Vagina (tissue), 2 donors: ENCODE data around the gene CHD1. TPM values are rescaled to one million over a fixed set of nuclear protein-coding genes. Genes with fewer than 3 reads are reported as not detected.

Source experiments
- DNase-seq, 2 donors: peaks; one replicate each; pipeline ENCODE4 v3.0.0-alpha.2; 2017; ENCODE audit errors: extremely low spot score in 2 of 2
- H3K27ac ChIP-seq: fragments of 200-600 bp; sonication (generic); one replicate; pipeline ENCODE4 v1.5.1; 2019
- H3K27me3 ChIP-seq: fragments of 200-600 bp; sonication (generic); one replicate; pipeline ENCODE4 v1.5.1; 2019
- H3K36me3 ChIP-seq, 2 donors: fragments of 200-600 bp; sonication (generic); one replicate each; pipeline ENCODE4 v1.5.1; 2017 to 2019
- H3K4me1 ChIP-seq: fragments of 200-600 bp; sonication (generic); one replicate; pipeline ENCODE4 v1.5.1; 2019
- H3K4me3 ChIP-seq, 2 donors: fragments of 200-600 bp; sonication (generic); 1 replicate in 1 of 2; 2 replicates in 1 of 2; pipeline ENCODE4 v1.5.1; 2016 to 2019
- H3K9me3 ChIP-seq: fragments of 200-600 bp; sonication (generic); one replicate; pipeline ENCODE4 v1.5.1; 2019
- POLR2A ChIP-seq, 2 donors: fragments of 450-650 bp; IDR thresholded peaks; one replicate each; pipeline ENCODE4 v1.6.1; 2017; ENCODE audit warnings: antibody characterized with exemption in 2 of 2, mild to moderate bottlenecking in 2 of 2, moderate library complexity in 2 of 2
- POLR2AphosphoS5 ChIP-seq, 2 donors: sonication (generic); formaldehyde crosslinking; IDR thresholded peaks; one replicate each; pipeline ENCODE4 v1.9.0; 2017; ENCODE audit warnings: antibody characterized with exemption in 2 of 2, mild to moderate bottlenecking in 2 of 2, low read depth in 1 of 2; ENCODE audit not compliant: insufficient read depth in 1 of 2
- intact Hi-C: fragments of 100-400 bp; cut with DNase I; formaldehyde crosslinking; loops from one replicate; pipeline ENCODE4 v1.15.1; 2023
- total RNA-seq: library from RNA; depleted of rRNA; stranded (reverse); fragments of >200 nt; gene quantifications from one replicate; pipeline ENCODE4 v1.2.3, GENCODE V29; 2016
- TF ChIP-seq, protein P1 (sequence below), 3 experiments: fragments of 450-650 bp in 2 of 3; fragments of 200-600 bp in 1 of 3; sonication (generic) in 1 of 3; IDR thresholded peaks; one replicate each; pipeline ENCODE4 v1.5.1; 2017 to 2019; ENCODE audit warnings: antibody characterized with exemption in 3 of 3, mild to moderate bottlenecking in 2 of 3, moderate library complexity in 2 of 3

The CHD1 gene
- 81.5 TPM for total RNA-seq

DNA sequence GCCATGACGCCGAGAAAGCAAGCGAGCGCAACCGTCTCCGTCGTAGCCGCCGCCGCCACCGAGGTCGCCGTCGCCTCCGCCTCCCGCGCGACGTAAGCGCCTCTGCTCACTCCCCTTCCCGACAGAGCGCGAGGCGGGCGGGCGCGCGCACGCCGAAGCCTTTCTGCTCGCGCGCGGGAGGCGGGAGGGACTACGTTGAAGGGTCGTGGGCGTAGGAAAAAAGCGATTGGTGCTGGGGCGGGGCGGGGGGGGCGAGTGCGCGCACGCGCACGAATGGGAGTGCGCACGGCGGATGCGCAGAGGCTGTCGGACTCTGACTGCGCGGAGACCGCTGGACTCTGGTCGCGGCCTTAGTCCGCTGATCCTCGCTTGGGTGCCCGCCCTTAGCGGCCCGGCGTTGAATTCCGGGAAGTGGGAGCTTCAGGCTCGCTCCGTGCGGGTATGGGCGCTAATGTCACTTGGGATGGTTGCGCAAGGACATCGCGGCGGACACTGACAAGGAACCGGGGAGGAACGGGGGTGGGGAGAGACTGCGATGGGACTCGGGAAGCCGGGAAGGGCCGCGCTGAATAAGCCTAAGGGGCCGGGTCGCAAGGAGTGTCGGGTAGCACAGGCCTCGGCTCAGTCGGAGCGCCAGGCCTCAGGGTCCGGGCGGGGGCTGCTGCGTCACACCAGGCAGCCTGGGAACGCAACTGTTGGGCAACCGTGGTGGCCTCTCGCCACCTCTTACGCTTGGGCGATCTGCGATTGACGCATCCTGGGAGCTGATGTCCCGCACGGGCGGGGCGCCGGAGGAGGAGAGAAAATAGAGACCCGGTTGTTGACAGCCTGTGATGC is at the start of gene CHD1:
TSS of gene CHD1 (minus strand) at position 135 of the 837 bp plus-strand sequence. CDS start 2,621 bp downstream, outside the sequence.
- Histone ChIP-seq H3K27me3 (no peaks in the 10 kb centered on the region), H3K4me3 (peak within 1 kb of the TSS; percentile 87 to 99), H3K9me3 (no peaks in the 10 kb centered on the region), H3K4me1 (peaks cover 45% of the 10 kb centered on the region), H3K36me3 (peaks cover 4 to 11% of the 10 kb centered on the region in 2 donors), H3K27ac (peak within 1 kb of the TSS; percentile 100)
- intact Hi-C loops: loop anchor here (10.0 kb wide), 1 partner anchor 154 kb away; the partner anchor contains the start of gene RGMB
- TF ChIP-seq POLR2AphosphoS5 (IDR thresholded peaks at IDR 0.05; ENCODE audit: insufficient read depth in 1 of 2, low read depth in 1 of 2): peak; percentile 78 to 100
- peak in 1 of 2 donors; percentile 92 for TF ChIP-seq POLR2A (IDR thresholded peaks at IDR 0.05)
- TF ChIP-seq, protein P1, sequence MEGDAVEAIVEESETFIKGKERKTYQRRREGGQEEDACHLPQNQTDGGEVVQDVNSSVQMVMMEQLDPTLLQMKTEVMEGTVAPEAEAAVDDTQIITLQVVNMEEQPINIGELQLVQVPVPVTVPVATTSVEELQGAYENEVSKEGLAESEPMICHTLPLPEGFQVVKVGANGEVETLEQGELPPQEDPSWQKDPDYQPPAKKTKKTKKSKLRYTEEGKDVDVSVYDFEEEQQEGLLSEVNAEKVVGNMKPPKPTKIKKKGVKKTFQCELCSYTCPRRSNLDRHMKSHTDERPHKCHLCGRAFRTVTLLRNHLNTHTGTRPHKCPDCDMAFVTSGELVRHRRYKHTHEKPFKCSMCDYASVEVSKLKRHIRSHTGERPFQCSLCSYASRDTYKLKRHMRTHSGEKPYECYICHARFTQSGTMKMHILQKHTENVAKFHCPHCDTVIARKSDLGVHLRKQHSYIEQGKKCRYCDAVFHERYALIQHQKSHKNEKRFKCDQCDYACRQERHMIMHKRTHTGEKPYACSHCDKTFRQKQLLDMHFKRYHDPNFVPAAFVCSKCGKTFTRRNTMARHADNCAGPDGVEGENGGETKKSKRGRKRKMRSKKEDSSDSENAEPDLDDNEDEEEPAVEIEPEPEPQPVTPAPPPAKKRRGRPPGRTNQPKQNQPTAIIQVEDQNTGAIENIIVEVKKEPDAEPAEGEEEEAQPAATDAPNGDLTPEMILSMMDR (IDR thresholded peaks at IDR 0.05): no peak
- peak; percentile 96 to 98 for DNase-seq

DNA sequence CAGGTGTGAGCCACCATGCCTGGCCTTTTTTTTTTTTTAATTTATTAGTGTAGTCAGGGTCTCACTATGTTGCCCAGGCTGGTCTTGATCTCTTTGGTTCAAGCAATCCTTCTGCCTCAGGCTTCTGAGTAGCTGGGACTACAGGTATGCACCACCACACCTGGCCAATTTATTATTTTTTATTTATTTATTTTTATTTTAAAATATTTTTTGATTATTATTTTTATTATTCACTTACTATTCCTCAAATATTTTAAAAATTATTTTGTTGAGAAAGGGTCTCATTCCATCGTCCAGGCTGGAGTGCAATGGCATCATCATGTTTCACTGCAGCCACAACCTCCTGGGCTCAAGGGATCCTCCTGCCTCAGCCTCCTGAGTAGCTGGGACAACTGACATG is 49.7 kb upstream of the CHD1 start:
- intact Hi-C loops: no loop called here
- no peaks in the 10 kb centered on the region for H3K4me1 ChIP-seq
- no peaks in the 10 kb centered on the region for H3K9me3 ChIP-seq
- no peak for TF ChIP-seq POLR2AphosphoS5 (IDR thresholded peaks at IDR 0.05; ENCODE audit: insufficient read depth in 1 of 2, low read depth in 1 of 2)
- TF ChIP-seq, protein P1 (IDR thresholded peaks at IDR 0.05): no peak
- TF ChIP-seq POLR2A (IDR thresholded peaks at IDR 0.05): no peak
- H3K27ac ChIP-seq: no peak overlapping the region
- no peak for DNase-seq
- H3K27me3 ChIP-seq: no peaks in the 10 kb centered on the region
- no peaks in the 10 kb centered on the region for H3K36me3 ChIP-seq
- H3K4me3 ChIP-seq: no peak overlapping the region

DNA sequence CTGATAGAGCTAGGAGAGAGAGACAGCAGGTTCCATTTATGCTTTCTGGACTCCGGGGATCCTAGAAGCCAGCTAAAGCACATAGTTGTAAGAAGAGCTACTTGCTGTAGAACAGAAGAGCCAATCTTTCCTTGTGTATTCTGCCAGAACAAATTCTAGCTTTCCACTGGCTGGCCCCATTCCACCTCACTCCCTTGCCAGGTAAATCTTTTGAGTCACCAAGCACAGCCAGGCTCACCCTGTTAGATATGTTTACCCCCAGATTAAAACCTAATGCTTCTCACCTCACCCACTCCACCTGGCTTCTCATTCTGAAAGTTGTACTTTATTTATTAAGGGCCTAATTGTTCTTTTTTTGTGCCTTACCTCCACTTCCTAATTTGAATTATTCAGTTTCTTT is 48.9 kb upstream of the CHD1 start:
- intact Hi-C loops: no loop called here
- Histone ChIP-seq H3K27ac (no peak overlapping the region), H3K27me3 (no peaks in the 10 kb centered on the region), H3K4me1 (no peaks in the 10 kb centered on the region), H3K9me3 (no peaks in the 10 kb centered on the region), H3K36me3 (no peaks in the 10 kb centered on the region), H3K4me3 (no peak overlapping the region)
- TF ChIP-seq, protein P1 (IDR thresholded peaks at IDR 0.05): no peak
- TF ChIP-seq POLR2AphosphoS5 (IDR thresholded peaks at IDR 0.05; ENCODE audit: insufficient read depth in 1 of 2, low read depth in 1 of 2) (no peak), POLR2A (IDR thresholded peaks at IDR 0.05) (no peak)
- DNase-seq: no peak

- H3K27ac ChIP-seq: no peak overlapping the region
- H3K36me3 ChIP-seq: no peaks in the 10 kb centered on the region
- intact Hi-C loops: no loop called here
- no peak for DNase-seq
- no peaks in the 10 kb centered on the region for H3K9me3 ChIP-seq
- H3K4me3 ChIP-seq: no peak overlapping the region
- H3K4me1 ChIP-seq: no peaks in the 10 kb centered on the region
- TF ChIP-seq POLR2A (IDR thresholded peaks at IDR 0.05) (no peak), POLR2AphosphoS5 (IDR thresholded peaks at IDR 0.05; ENCODE audit: insufficient read depth in 1 of 2, low read depth in 1 of 2) (no peak)
- TF ChIP-seq, protein P1 (IDR thresholded peaks at IDR 0.05): no peak
- H3K27me3 ChIP-seq: no peaks in the 10 kb centered on the region
Measured at GRCh38 chr5:98975682-98976407, 47.0 kb upstream of the CHD1 start.
